Astrocyte (in vitro differentiated cells and primary cell): ENCODE results near the gene ZNF442. TPM values are rescaled to one million over a fixed set of nuclear protein-coding genes. Genes with fewer than 3 reads are reported as not detected.
"Not testable (repeated sequence)": the region's sequence is repeated elsewhere in the genome, so short reads cannot be mapped to it uniquely, and the experiment has no call there.

Experiments used
- DNase-seq: peaks from one replicate; pipeline ENCODE4 v3.0.0-alpha.2; 2010; ENCODE audit warnings: low read depth
- FAIRE-seq: peaks from 2 replicates; lab custom pipeline; 2011; peaks lifted over from hg19 to GRCh38; lab: Jason Lieb, UNC
- H2AFZ ChIP-seq: 2 replicates; pipeline ENCODE4 v1.6.0; 2012; ENCODE audit warnings: low read depth, low read length, inconsistent platforms
- H3K27ac ChIP-seq: 2 replicates; pipeline ENCODE4 v1.5.1; 2011; ENCODE audit warnings: low read depth, low read length, inconsistent platforms
- H3K27me3 ChIP-seq: 2 replicates; pipeline ENCODE4 v1.6.0; 2011; ENCODE audit warnings: low read length, inconsistent platforms; ENCODE audit not compliant: insufficient read depth
- H3K36me3 ChIP-seq: 2 replicates; pipeline ENCODE4 v1.5.1; 2011; ENCODE audit warnings: low read length, inconsistent platforms; ENCODE audit not compliant: insufficient read depth
- H3K4me1 ChIP-seq: 2 replicates; pipeline ENCODE4 v1.5.1; 2011; ENCODE audit warnings: low read length, inconsistent platforms; ENCODE audit not compliant: insufficient read depth
- H3K4me2 ChIP-seq: 2 replicates; pipeline ENCODE4 v1.6.0; 2012; ENCODE audit warnings: low read length, inconsistent platforms
- H3K4me3 ChIP-seq: 2 replicates; pipeline ENCODE4 v1.5.1; 2011; ENCODE audit warnings: low read depth, mild to moderate bottlenecking, low read length, inconsistent platforms; ENCODE audit not compliant: insufficient read depth
- H3K79me2 ChIP-seq: 2 replicates; pipeline ENCODE4 v1.6.0; 2012; ENCODE audit warnings: mild to moderate bottlenecking, low read length, inconsistent platforms; ENCODE audit not compliant: insufficient read depth
- H3K9ac ChIP-seq: 2 replicates; pipeline ENCODE4 v1.6.0; 2012; ENCODE audit warnings: mild to moderate bottlenecking, low read length, inconsistent platforms
- H3K9me3 ChIP-seq: 2 replicates; pipeline ENCODE4 v1.5.1; 2012; ENCODE audit warnings: low read depth, mild to moderate bottlenecking, low read length, inconsistent platforms; ENCODE audit not compliant: insufficient read depth
- H4K20me1 ChIP-seq: 2 replicates; pipeline ENCODE4 v1.6.0; 2012; ENCODE audit warnings: low read length, inconsistent platforms; ENCODE audit not compliant: insufficient read depth
- H3K27ac Mint-ChIP-seq: one replicate; pipeline ENCODE4 v1.8.0; 2021; ENCODE audit warnings: mild to moderate bottlenecking, mixed read lengths; ENCODE audit not compliant: unreplicated experiment
- H3K27me3 Mint-ChIP-seq: one replicate; pipeline ENCODE4 v1.8.0; 2021; ENCODE audit warnings: low read depth, mixed read lengths; ENCODE audit not compliant: unreplicated experiment
- H3K36me3 Mint-ChIP-seq: one replicate; pipeline ENCODE4 v1.8.0; 2021; ENCODE audit warnings: low read depth, mixed read lengths; ENCODE audit not compliant: unreplicated experiment
- H3K4me1 Mint-ChIP-seq: one replicate; pipeline ENCODE4 v1.8.0; 2021; ENCODE audit warnings: low read depth, mixed read lengths; ENCODE audit not compliant: unreplicated experiment
- H3K4me3 Mint-ChIP-seq: one replicate; pipeline ENCODE4 v1.8.0; 2021; ENCODE audit warnings: mild to moderate bottlenecking, moderate library complexity, mixed read lengths; ENCODE audit not compliant: unreplicated experiment
- H3K9me3 Mint-ChIP-seq: one replicate; pipeline ENCODE4 v1.8.0; 2021; ENCODE audit warnings: mild to moderate bottlenecking, mixed read lengths; ENCODE audit not compliant: unreplicated experiment
- EZH2 ChIP-seq: IDR thresholded peaks from 2 replicates; pipeline ENCODE4 v1.6.1; 2012; ENCODE audit warnings: mild to moderate bottlenecking, low read length, inconsistent platforms; ENCODE audit not compliant: insufficient read depth
- total RNA-seq: library from RNA; stranded (reverse); gene quantifications from 2 replicates; pipeline ENCODE4 v1.2.1, GENCODE V29; 2021
- TF ChIP-seq, protein P1 (sequence below): IDR thresholded peaks from 2 replicates; pipeline ENCODE4 v1.5.1; 2011; ENCODE audit warnings: low read depth, mild to moderate bottlenecking, inconsistent platforms, low read length, moderate library complexity; ENCODE audit not compliant: insufficient read depth

Gene ZNF442
- total RNA-seq, 1 donor from 2014 or later = 0.95 TPM

DNA sequence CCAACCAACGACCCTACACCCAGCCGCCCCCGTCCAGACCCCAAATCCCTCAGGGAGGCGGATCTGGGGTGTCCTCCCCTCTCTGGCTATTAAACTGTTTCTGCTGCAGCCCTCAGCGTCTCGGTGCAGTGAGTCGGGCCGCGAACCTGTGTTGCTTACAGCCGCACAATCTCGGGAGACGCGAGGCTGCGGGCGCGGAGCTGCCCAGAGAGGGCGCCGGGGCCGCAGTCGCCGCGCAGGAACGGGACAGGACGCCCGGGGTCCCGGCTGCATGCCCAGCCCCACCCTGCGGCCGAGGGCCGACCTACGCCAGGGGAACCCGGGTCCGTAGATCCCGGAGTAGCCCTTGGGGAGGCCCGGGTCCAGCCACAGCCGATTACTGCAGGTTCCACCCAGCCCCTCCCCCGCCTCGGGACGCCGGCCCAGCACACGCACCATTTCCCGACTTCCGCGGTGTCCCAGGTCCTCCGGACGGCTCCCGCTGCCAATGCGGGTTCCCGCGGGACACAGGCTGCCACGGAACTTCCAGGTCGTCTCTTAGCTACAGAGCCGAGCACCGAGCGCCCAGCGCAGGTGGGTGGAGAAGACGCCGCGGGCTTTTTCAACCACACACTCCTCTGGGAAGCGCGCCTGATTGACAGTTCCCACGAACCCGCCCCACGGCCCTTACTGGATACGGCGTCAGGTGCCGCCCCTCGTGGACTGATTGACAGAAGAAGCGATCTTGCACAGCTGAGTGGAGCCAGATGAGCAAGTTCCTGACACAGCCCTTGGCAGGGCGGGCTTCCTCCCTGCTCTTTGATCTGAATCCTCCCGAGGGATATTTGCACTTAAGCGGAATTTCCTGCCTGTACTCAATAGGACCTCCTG, 35.4 kb upstream of the ZNF442 start, which contains the start of gene ZNF799:
ZNF799 (minus strand) TSS at position 639 of the 870 bp plus-strand sequence; CDS start at position 438, 201 bp downstream.
- peak within 1 kb of the TSS; percentile 64 for H3K4me3 ChIP-seq
- Mint-ChIP-seq H3K36me3 (no peaks in the 10 kb centered on the region), H3K9me3 (peaks cover 13% of the 10 kb centered on the region), H3K27me3 (no peaks in the 10 kb centered on the region), H3K27ac (peak within 1 kb of the TSS; percentile 83), H3K4me3 (peak within 1 kb of the TSS; percentile 91), H3K4me1 (no peaks in the 10 kb centered on the region)
- no peaks in the 10 kb centered on the region for H3K27me3 ChIP-seq
- peaks cover 2% of the 10 kb centered on the region for H3K4me1 ChIP-seq
- no peaks in the 10 kb centered on the region for H3K36me3 ChIP-seq
- peak within 1 kb of the TSS; percentile 97 for H3K4me2 ChIP-seq
- H3K9ac ChIP-seq = peak within 1 kb of the TSS; percentile 78
- H4K20me1 ChIP-seq = no peaks in the 10 kb centered on the region
- no peak for TF ChIP-seq EZH2
- TF ChIP-seq, protein P1, sequence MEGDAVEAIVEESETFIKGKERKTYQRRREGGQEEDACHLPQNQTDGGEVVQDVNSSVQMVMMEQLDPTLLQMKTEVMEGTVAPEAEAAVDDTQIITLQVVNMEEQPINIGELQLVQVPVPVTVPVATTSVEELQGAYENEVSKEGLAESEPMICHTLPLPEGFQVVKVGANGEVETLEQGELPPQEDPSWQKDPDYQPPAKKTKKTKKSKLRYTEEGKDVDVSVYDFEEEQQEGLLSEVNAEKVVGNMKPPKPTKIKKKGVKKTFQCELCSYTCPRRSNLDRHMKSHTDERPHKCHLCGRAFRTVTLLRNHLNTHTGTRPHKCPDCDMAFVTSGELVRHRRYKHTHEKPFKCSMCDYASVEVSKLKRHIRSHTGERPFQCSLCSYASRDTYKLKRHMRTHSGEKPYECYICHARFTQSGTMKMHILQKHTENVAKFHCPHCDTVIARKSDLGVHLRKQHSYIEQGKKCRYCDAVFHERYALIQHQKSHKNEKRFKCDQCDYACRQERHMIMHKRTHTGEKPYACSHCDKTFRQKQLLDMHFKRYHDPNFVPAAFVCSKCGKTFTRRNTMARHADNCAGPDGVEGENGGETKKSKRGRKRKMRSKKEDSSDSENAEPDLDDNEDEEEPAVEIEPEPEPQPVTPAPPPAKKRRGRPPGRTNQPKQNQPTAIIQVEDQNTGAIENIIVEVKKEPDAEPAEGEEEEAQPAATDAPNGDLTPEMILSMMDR = no peak
- H3K27ac ChIP-seq = peak within 1 kb of the TSS; percentile 40
- H3K79me2 ChIP-seq = no peaks in the 10 kb centered on the region
- no peaks in the 10 kb centered on the region for H3K9me3 ChIP-seq
- FAIRE-seq (peak; percentile 81), DNase-seq (peak; percentile 95)
- H2AFZ ChIP-seq = peak within 1 kb of the TSS; percentile 88

- not testable (repeated sequence) for FAIRE-seq, H3K36me3 ChIP-seq, H4K20me1 ChIP-seq, H3K27ac ChIP-seq, H3K27me3 Mint-ChIP-seq, H3K27me3 ChIP-seq, H3K4me1 Mint-ChIP-seq, H3K9me3 ChIP-seq, H3K4me1 ChIP-seq, H3K36me3 Mint-ChIP-seq, H3K79me2 ChIP-seq
- H3K9me3 Mint-ChIP-seq = peaks cover 13% of the 10 kb centered on the region
- peak overlapping the region; percentile 83 for H3K27ac Mint-ChIP-seq
- peak overlapping the region; percentile 91 for H3K4me3 Mint-ChIP-seq
- Histone ChIP-seq H3K4me2 (peak overlapping the region; percentile 97), H3K9ac (peak overlapping the region; percentile 78), H2AFZ (peak overlapping the region; percentile 88), H3K4me3 (peak overlapping the region; percentile 64)
- peak; percentile 2 for DNase-seq
Measured at GRCh38 chr19:12399901-12400632, 34.6 kb upstream of the ZNF442 start.

- not testable (repeated sequence) for H3K9ac ChIP-seq, H3K36me3 ChIP-seq
- peaks cover 40% of the 10 kb centered on the region for H3K9me3 Mint-ChIP-seq
Measured at GRCh38 chr19:12391148-12391547, 25.7 kb upstream of the ZNF442 start.

GRCh38 chr19:12386365-12386764, 20.9 kb upstream of the ZNF442 start:
- not testable (repeated sequence) for H3K9ac ChIP-seq, H4K20me1 ChIP-seq, H3K27me3 Mint-ChIP-seq, H2AFZ ChIP-seq, H3K4me2 ChIP-seq, DNase-seq, H3K27ac Mint-ChIP-seq, H3K36me3 ChIP-seq, H3K4me1 ChIP-seq, H3K79me2 ChIP-seq, H3K27ac ChIP-seq, FAIRE-seq, H3K4me3 Mint-ChIP-seq, H3K4me1 Mint-ChIP-seq, H3K4me3 ChIP-seq, H3K27me3 ChIP-seq
- H3K9me3 ChIP-seq = peaks cover 22% of the 10 kb centered on the region
- Mint-ChIP-seq H3K36me3 (peaks cover 20% of the 10 kb centered on the region), H3K9me3 (peaks cover 30% of the 10 kb centered on the region)

More at GRCh38 chr19:12391148-12391547, 25.7 kb upstream of the ZNF442 start:
- not testable (repeated sequence) for H3K4me1 Mint-ChIP-seq, H3K4me3 ChIP-seq, FAIRE-seq, H3K4me2 ChIP-seq, H3K4me3 Mint-ChIP-seq, H2AFZ ChIP-seq, H3K27me3 Mint-ChIP-seq, H4K20me1 ChIP-seq, H3K79me2 ChIP-seq, H3K4me1 ChIP-seq, H3K27me3 ChIP-seq, H3K27ac Mint-ChIP-seq, DNase-seq, H3K27ac ChIP-seq
- peaks cover 25% of the 10 kb centered on the region for H3K36me3 Mint-ChIP-seq
- H3K9me3 ChIP-seq = peaks cover 14% of the 10 kb centered on the region
